ENCODE results near the gene KCNIP1.

KCNIP1 gene

GRCh38 chr5:170640731-170641588, 137.1 kb downstream of the KCNIP1 start:
- H3K4me2 ChIP-seq (ENCODE audit: low read length) = no peak overlapping the region
- no CpG with 5 or more reads among the region's 13 CpGs for WGBS (ENCODE audit: extremely low coverage, insufficient coverage, insufficient read length)

GRCh38 chr5:170641589-170642031, 137.8 kb downstream of the KCNIP1 start:
- no peaks in the 10 kb centered on the region for H3K9me3 ChIP-seq (ENCODE audit: insufficient read depth, low read depth, low read length)
- no peak overlapping the region for H2BK5ac ChIP-seq (ENCODE audit: low read depth, low read length, poor library complexity)
- no peaks in the 10 kb centered on the region for H3K79me2 ChIP-seq (ENCODE audit: control insufficient read depth, insufficient read depth, low read length, poor library complexity)
- H3K36me3 ChIP-seq (ENCODE audit: control insufficient read depth in 1 of 2, insufficient read depth in 2 of 2, low read length in 2 of 2) = no peaks in the 10 kb centered on the region
- no peak overlapping the region for H4K12ac ChIP-seq (ENCODE audit: low read depth, low read length)
- H2AFZ ChIP-seq (ENCODE audit: insufficient read depth, low read length, poor library complexity) = no peak overlapping the region
- H3K4me1 ChIP-seq (ENCODE audit: control insufficient read depth in 1 of 2, insufficient read depth in 2 of 2, low read length in 2 of 2) = no peaks in the 10 kb centered on the region
- no peak overlapping the region for H3K4me3 ChIP-seq (ENCODE audit: low read depth, low read length)
- no peak overlapping the region for H3K14ac ChIP-seq (ENCODE audit: low read length)
- H3K9ac ChIP-seq (ENCODE audit: low read length) = no peak overlapping the region
- no peak for DNase-seq
- no peak overlapping the region for H3K18ac ChIP-seq (ENCODE audit: low read length)
- no peaks in the 10 kb centered on the region for H3K27me3 ChIP-seq (ENCODE audit: insufficient read depth, low read length)
- H2AK5ac ChIP-seq (ENCODE audit: low read length) = no peak overlapping the region
- no peak overlapping the region for H2BK120ac ChIP-seq (ENCODE audit: insufficient read depth, low read length, poor library complexity)
- no peak overlapping the region for H3K27ac ChIP-seq (ENCODE audit: low read depth, low read length)
- no peak overlapping the region for H4K91ac ChIP-seq (ENCODE audit: low read depth, low read length)
- no CpG with 5 or more reads among the region's 15 CpGs for WGBS (ENCODE audit: extremely low coverage, insufficient coverage, insufficient read length)
- H2BK12ac ChIP-seq (ENCODE audit: low read length) = no peak overlapping the region
- H3K4ac ChIP-seq (ENCODE audit: low read depth, low read length) = no peak overlapping the region
- H3K79me1 ChIP-seq (ENCODE audit: low read length) = no peaks in the 10 kb centered on the region
- H3K23ac ChIP-seq (ENCODE audit: low read length) = no peak overlapping the region
- no peak overlapping the region for H4K8ac ChIP-seq (ENCODE audit: low read depth, low read length)
- no peak overlapping the region for H3K4me2 ChIP-seq (ENCODE audit: low read length)

More at GRCh38 chr5:170640731-170641588, 137.1 kb downstream of the KCNIP1 start:
- Histone ChIP-seq H2BK12ac (ENCODE audit: low read length) (no peak overlapping the region), H4K12ac (ENCODE audit: low read depth, low read length) (no peak overlapping the region), H3K36me3 (ENCODE audit: control insufficient read depth in 1 of 2, insufficient read depth in 2 of 2, low read length in 2 of 2) (no peaks in the 10 kb centered on the region), H3K9me3 (ENCODE audit: insufficient read depth, low read depth, low read length) (no peaks in the 10 kb centered on the region), H2AFZ (ENCODE audit: insufficient read depth, low read length, poor library complexity) (no peak overlapping the region), H3K4me3 (ENCODE audit: low read depth, low read length) (no peak overlapping the region), H4K91ac (ENCODE audit: low read depth, low read length) (no peak overlapping the region), H3K79me1 (ENCODE audit: low read length) (no peaks in the 10 kb centered on the region), H3K4ac (ENCODE audit: low read depth, low read length) (no peak overlapping the region), H4K8ac (ENCODE audit: low read depth, low read length) (no peak overlapping the region), H3K4me1 (ENCODE audit: control insufficient read depth in 1 of 2, insufficient read depth in 2 of 2, low read length in 2 of 2) (no peaks in the 10 kb centered on the region), H2BK5ac (ENCODE audit: low read depth, low read length, poor library complexity) (no peak overlapping the region), H3K18ac (ENCODE audit: low read length) (no peak overlapping the region), H3K9ac (ENCODE audit: low read length) (no peak overlapping the region), H3K79me2 (ENCODE audit: control insufficient read depth, insufficient read depth, low read length, poor library complexity) (no peaks in the 10 kb centered on the region), H3K27me3 (ENCODE audit: insufficient read depth, low read length) (no peaks in the 10 kb centered on the region), H3K27ac (ENCODE audit: low read depth, low read length) (no peak overlapping the region), H3K23ac (ENCODE audit: low read length) (no peak overlapping the region), H2AK5ac (ENCODE audit: low read length) (no peak overlapping the region), H2BK120ac (ENCODE audit: insufficient read depth, low read length, poor library complexity) (no peak overlapping the region), H3K14ac (ENCODE audit: low read length) (no peak overlapping the region)
- no peak for DNase-seq

GRCh38 chr5:170642066-170642735, 138.4 kb downstream of the KCNIP1 start:
- no peak overlapping the region for H4K8ac ChIP-seq (ENCODE audit: low read depth, low read length)
- WGBS (ENCODE audit: extremely low coverage, insufficient coverage, insufficient read length) = no CpG with 5 or more reads among the region's 18 CpGs
- H3K36me3 ChIP-seq (ENCODE audit: control insufficient read depth in 1 of 2, insufficient read depth in 2 of 2, low read length in 2 of 2) = no peaks in the 10 kb centered on the region
- H4K91ac ChIP-seq (ENCODE audit: low read depth, low read length) = no peak overlapping the region
- H3K14ac ChIP-seq (ENCODE audit: low read length) = no peak overlapping the region
- H2BK12ac ChIP-seq (ENCODE audit: low read length) = no peak overlapping the region
- no peaks in the 10 kb centered on the region for H3K4me1 ChIP-seq (ENCODE audit: control insufficient read depth in 1 of 2, insufficient read depth in 2 of 2, low read length in 2 of 2)
- H4K12ac ChIP-seq (ENCODE audit: low read depth, low read length) = no peak overlapping the region
- no peak overlapping the region for H2BK120ac ChIP-seq (ENCODE audit: insufficient read depth, low read length, poor library complexity)
- no peak overlapping the region for H3K9ac ChIP-seq (ENCODE audit: low read length)
- H3K23ac ChIP-seq (ENCODE audit: low read length) = no peak overlapping the region
- no peak overlapping the region for H3K4ac ChIP-seq (ENCODE audit: low read depth, low read length)
- H2AFZ ChIP-seq (ENCODE audit: insufficient read depth, low read length, poor library complexity) = no peak overlapping the region
- H2AK5ac ChIP-seq (ENCODE audit: low read length) = no peak overlapping the region
- H3K27ac ChIP-seq (ENCODE audit: low read depth, low read length) = no peak overlapping the region
- H3K27me3 ChIP-seq (ENCODE audit: insufficient read depth, low read length) = no peaks in the 10 kb centered on the region
- no peaks in the 10 kb centered on the region for H3K79me2 ChIP-seq (ENCODE audit: control insufficient read depth, insufficient read depth, low read length, poor library complexity)
- no peak overlapping the region for H3K4me3 ChIP-seq (ENCODE audit: low read depth, low read length)
- no peak overlapping the region for H3K4me2 ChIP-seq (ENCODE audit: low read length)
- no peaks in the 10 kb centered on the region for H3K79me1 ChIP-seq (ENCODE audit: low read length)
- H3K9me3 ChIP-seq (ENCODE audit: insufficient read depth, low read depth, low read length) = no peaks in the 10 kb centered on the region
- DNase-seq = no peak
- no peak overlapping the region for H2BK5ac ChIP-seq (ENCODE audit: low read depth, low read length, poor library complexity)
- no peak overlapping the region for H3K18ac ChIP-seq (ENCODE audit: low read length)

GRCh38 chr5:170642776-170643436, 139.1 kb downstream of the KCNIP1 start:
- Histone ChIP-seq H2BK120ac (ENCODE audit: insufficient read depth, low read length, poor library complexity) (no peak overlapping the region), H4K91ac (ENCODE audit: low read depth, low read length) (no peak overlapping the region), H3K9me3 (ENCODE audit: insufficient read depth, low read depth, low read length) (no peaks in the 10 kb centered on the region), H3K18ac (ENCODE audit: low read length) (no peak overlapping the region), H3K27ac (ENCODE audit: low read depth, low read length) (no peak overlapping the region), H3K4ac (ENCODE audit: low read depth, low read length) (no peak overlapping the region), H3K23ac (ENCODE audit: low read length) (no peak overlapping the region), H4K12ac (ENCODE audit: low read depth, low read length) (no peak overlapping the region), H3K4me3 (ENCODE audit: low read depth, low read length) (no peak overlapping the region), H3K4me2 (ENCODE audit: low read length) (no peak overlapping the region), H2BK5ac (ENCODE audit: low read depth, low read length, poor library complexity) (no peak overlapping the region), H2AFZ (ENCODE audit: insufficient read depth, low read length, poor library complexity) (no peak overlapping the region), H2AK5ac (ENCODE audit: low read length) (no peak overlapping the region), H2BK12ac (ENCODE audit: low read length) (no peak overlapping the region), H3K9ac (ENCODE audit: low read length) (no peak overlapping the region), H3K79me2 (ENCODE audit: control insufficient read depth, insufficient read depth, low read length, poor library complexity) (no peaks in the 10 kb centered on the region), H3K4me1 (ENCODE audit: control insufficient read depth in 1 of 2, insufficient read depth in 2 of 2, low read length in 2 of 2) (no peaks in the 10 kb centered on the region), H4K8ac (ENCODE audit: low read depth, low read length) (no peak overlapping the region), H3K36me3 (ENCODE audit: control insufficient read depth in 1 of 2, insufficient read depth in 2 of 2, low read length in 2 of 2) (no peaks in the 10 kb centered on the region), H3K79me1 (ENCODE audit: low read length) (no peaks in the 10 kb centered on the region), H3K27me3 (ENCODE audit: insufficient read depth, low read length) (no peaks in the 10 kb centered on the region), H3K14ac (ENCODE audit: low read length) (no peak overlapping the region)
- no peak for DNase-seq
- WGBS (ENCODE audit: extremely low coverage, insufficient coverage, insufficient read length) = no CpG with 5 or more reads among the region's 3 CpGs

All from trophoblast cell (in vitro differentiated cells and primary cell).